Right cardiac atrium (tissue), 5 donors: Measurements from ENCODE around the gene GNGT2. TPM values are rescaled to one million over a fixed set of nuclear protein-coding genes. Genes with fewer than 3 reads are reported as not detected.

Experiments
- ATAC-seq, 2 donors: fragments of 200-7000 bp; cut with Tn5 transposase; one replicate each; pipeline versions ENCODE4 v1.8.0 to v1.9.1; 2020; ENCODE audit warnings: moderate library complexity in 2 of 2, mild to moderate bottlenecking in 1 of 2
- DNase-seq, 3 donors: peaks; one replicate each; pipeline ENCODE4 v3.0.0-alpha.2; 2020
- H3K27ac ChIP-seq: one replicate; pipeline ENCODE4 v1.5.1; 2013; ENCODE audit warnings: mild to moderate bottlenecking, low read length, control low read depth, moderate library complexity
- H3K27me3 ChIP-seq: one replicate; pipeline ENCODE4 v1.6.1; 2013; ENCODE audit not compliant: control insufficient read depth, insufficient read depth
- H3K4me1 ChIP-seq: one replicate; pipeline ENCODE4 v1.6.1; 2013; ENCODE audit warnings: low read length; ENCODE audit not compliant: control insufficient read depth, insufficient read depth
- H3K4me3 ChIP-seq: one replicate; pipeline ENCODE4 v1.5.1; 2013; ENCODE audit warnings: low read length, control low read depth
- H3K9me3 ChIP-seq: one replicate; pipeline ENCODE4 v1.6.1; 2013; ENCODE audit warnings: low read length; ENCODE audit not compliant: control insufficient read depth
- WGBS: extraction: QIAGEN DNeasy Blood & Tissue Kit; methylation state at CpG from one replicate; pipeline ENCODE4 v1.1.7; 2013; 5-methylcytosine and 5-hydroxymethylcytosine counted together
- intact Hi-C, 4 donors: fragments of 100-400 bp; cut with DNase I; formaldehyde crosslinking; loops; one replicate each; pipeline versions ENCODE4 v1.11.0 to v1.14.0; 2022 to 2023
- long read RNA-seq, 4 donors: library from polyadenylated mRNA; unstranded; transcript quantifications; one replicate each; pipeline ENCODE4 v2.0.0, GENCODE V29; 2020 to 2021
- polyA plus RNA-seq: library from polyadenylated mRNA; stranded (reverse); fragments of 200-250 nt; gene quantifications from one replicate; pipeline ENCODE4 v1.2.3, GENCODE V29; 2013
- total RNA-seq, 4 donors: library from RNA; stranded (reverse); fragmentation: NEBNext Ultra II Directional; extraction: Animal tissue kit (Norgen Biotek cat#: 25700); gene quantifications; one replicate each; pipeline ENCODE4 v1.2.1, GENCODE V29; 2021
- donor health status: healthy with polysubstance abuse.
- donor health status: DM: no; HTN: yes; CAD: no.
- donor health status: DM: no; HTN: no; CAD: no.
- donor health status: DM: no; HTN: yes; CAD: no; lungs with severe emphysema.
- donor health status: DM: yes; HTN: yes; CAD: no.

Gene GNGT2
- total RNA-seq (1 to 10 TPM; 1.6 to 2.1 (median 1.9) TPM), polyA plus RNA-seq (2.7 TPM)
- long read RNA-seq, donor 1 = 0 reads
- long read RNA-seq, donor 2, partial matches to known transcripts = 0 of 2 reads
- long read RNA-seq, donor 2, other reads (novel, unspliced or antisense) = 1 of 2 reads
- long read RNA-seq, donor 3 = 0 reads
- long read RNA-seq, donor 4, partial matches to known transcripts = 0 of 2 reads
- long read RNA-seq, donor 4, other reads (novel, unspliced or antisense) = 1 of 2 reads

DNA sequence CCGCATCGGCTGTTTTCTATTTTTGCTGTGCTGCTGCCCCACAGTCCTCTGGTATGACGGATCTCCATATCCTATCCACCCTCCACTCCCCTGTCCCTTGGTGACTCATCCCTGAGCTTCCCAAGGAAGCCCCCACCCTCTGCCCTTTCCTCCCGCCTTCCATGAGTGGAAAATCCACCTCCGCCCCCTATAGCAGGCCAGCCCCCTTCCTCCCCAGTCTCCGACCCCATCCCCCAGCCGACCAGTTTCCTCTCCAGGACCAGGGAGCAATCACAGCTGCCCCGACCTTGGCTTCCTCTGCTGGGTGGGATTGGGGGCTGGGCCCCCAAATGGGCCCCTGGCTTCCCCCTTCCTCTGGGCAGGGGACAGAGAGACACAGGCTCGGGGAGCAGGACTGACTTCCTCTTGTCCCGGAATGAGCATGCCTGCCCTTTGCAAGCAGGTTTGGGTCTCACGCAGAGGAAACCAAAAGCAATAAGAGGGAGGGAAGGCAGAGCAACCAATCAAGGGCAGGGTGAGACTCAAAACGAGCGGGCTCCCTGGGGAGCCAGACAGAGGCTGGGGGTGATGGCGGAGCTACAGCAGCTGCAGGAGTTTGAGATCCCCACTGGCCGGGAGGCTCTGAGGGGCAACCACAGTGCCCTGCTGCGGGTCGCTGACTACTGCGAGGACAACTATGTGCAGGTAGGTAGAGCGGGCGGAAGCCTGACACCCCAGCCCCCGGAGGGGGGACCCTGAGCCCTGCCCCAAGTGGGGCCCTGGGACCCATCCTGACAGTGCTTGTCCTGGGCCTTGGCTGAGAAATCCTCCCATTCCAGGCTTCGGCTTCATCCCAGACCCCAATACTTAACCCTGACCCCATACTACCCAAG is at the start of gene GNGT2, which contains the start of gene ABI3:
GNGT2 (minus strand) TSS at position 417 of the 872 bp plus-strand sequence. CDS start 3,152 bp downstream, outside the sequence.
ABI3 (plus strand) TSS at position 550 of the 872 bp plus-strand sequence; CDS start at position 568, 18 bp downstream.
- peak within 1 kb of the TSS; percentile 60 for H3K27ac ChIP-seq
- DNase-seq (peak; percentile 73 to 80 (median 78)), ATAC-seq (peak; percentile 84 to 96)
- H3K27me3 ChIP-seq = no peaks in the 10 kb centered on the region
- H3K4me3 ChIP-seq = peak within 1 kb of the TSS; percentile 59
- intact Hi-C loops = no loop called here
- WGBS = 25% methylated on average over 22 of the region's 22 CpGs
- peaks cover 4% of the 10 kb centered on the region for H3K4me1 ChIP-seq
- no peaks in the 10 kb centered on the region for H3K9me3 ChIP-seq

DNA sequence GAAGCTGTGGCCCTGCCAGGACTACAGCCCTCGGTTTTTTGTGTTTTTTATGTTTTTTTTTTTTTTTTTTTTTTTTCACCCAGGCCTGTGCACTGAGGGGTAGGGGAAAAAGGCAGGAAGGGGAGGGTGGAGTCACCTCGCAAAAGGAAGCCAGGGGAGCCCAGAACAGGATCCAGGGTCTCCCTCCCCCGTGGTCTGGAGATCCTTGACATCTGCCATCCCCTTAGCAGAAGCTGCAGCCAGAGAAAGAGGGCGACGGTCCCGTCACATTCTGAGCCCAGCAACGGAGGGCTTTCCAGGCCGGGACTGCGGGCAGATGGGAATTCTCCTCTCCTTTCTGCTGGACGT is 49.3 kb upstream of the GNGT2 start:
- DNase-seq = peak; percentile 34 to 53 (median 47)
- Histone ChIP-seq H3K27ac (peak overlapping the region; percentile 94), H3K4me3 (peak overlapping the region; percentile 72), H3K27me3 (no peaks in the 10 kb centered on the region), H3K4me1 (no peaks in the 10 kb centered on the region), H3K9me3 (no peaks in the 10 kb centered on the region)
- peak; percentile 37 to 57 for ATAC-seq
- 19% methylated on average over 10 of the region's 10 CpGs for WGBS
- intact Hi-C loops = no loop called here

DNA sequence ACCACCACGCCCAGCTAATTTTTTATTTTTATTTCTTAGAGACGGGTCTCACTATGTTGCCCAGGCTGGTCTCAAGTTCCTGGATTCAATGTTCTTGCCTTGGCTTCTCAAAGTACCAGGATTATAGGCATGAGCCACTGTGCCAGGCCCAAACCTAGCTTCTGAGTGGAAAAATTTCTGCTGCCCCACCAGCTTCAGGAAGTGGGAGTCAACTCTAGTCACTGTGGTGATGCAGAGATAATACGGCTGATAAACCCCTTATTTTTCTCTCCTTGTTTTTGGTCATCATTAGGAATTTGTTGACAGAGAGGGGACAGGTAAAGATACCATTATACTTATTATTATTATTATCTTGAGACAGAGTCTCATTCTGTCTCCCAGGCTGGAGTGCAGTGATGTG is 48.0 kb upstream of the GNGT2 start:
- intact Hi-C loops = no loop called here
- H3K4me3 ChIP-seq = no peak overlapping the region
- H3K4me1 ChIP-seq = no peaks in the 10 kb centered on the region
- H3K27ac ChIP-seq = no peak overlapping the region
- no peaks in the 10 kb centered on the region for H3K27me3 ChIP-seq
- ATAC-seq = no peak
- H3K9me3 ChIP-seq = no peaks in the 10 kb centered on the region
- WGBS = 78% methylated on average over 3 of the region's 3 CpGs
- DNase-seq = no peak

DNA sequence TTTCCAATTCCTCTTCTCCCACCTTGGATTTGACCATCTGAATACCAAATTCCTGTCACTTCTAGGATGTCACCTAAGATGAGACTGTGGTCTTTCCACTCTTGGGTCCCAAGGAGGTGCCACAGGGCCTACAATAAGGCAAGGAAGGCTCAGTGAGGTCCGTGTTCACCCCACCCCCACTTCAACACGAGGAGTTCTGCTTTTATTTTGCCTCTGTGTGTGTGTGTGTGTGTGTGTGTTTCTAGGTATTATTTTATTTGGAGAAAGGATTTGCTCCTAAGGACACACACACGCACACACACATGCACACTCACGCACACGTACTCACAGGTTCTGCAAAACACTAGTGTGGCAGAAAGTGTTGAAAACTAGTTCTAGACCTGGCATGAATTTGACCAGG is 44.8 kb upstream of the GNGT2 start:
- 86% methylated on average over 5 of the region's 5 CpGs for WGBS
- ATAC-seq = no peak
- H3K4me3 ChIP-seq = no peak overlapping the region
- DNase-seq = no peak
- no peaks in the 10 kb centered on the region for H3K4me1 ChIP-seq
- intact Hi-C loops = no loop called here
- H3K9me3 ChIP-seq = no peaks in the 10 kb centered on the region
- no peaks in the 10 kb centered on the region for H3K27me3 ChIP-seq
- no peak overlapping the region for H3K27ac ChIP-seq

DNA sequence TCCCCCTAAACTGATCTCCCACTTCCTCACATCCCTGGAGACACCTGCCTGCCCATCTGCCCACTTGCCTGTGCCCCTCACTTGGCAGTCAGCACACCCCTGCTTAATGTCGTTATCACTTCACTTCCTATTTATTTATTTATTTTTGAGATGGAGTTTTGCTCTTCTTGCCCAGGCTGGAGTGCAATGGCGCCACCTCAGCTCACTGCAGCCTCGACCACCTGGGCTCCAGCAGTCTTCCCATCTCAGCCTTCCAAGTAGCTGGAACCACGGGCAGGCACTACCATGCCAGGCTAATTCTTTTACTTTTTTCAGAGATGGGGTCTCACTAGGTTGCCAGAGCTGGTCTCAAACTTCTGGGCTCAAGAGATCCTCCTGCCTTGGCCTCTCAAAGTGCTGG is 43.7 kb upstream of the GNGT2 start:
- 56% methylated on average over 4 of the region's 4 CpGs for WGBS
- H3K27ac ChIP-seq = no peak overlapping the region
- H3K4me3 ChIP-seq = no peak overlapping the region
- ATAC-seq (no peak), DNase-seq (no peak)
- H3K27me3 ChIP-seq = no peaks in the 10 kb centered on the region
- intact Hi-C loops = no loop called here
- H3K4me1 ChIP-seq = peaks cover 6% of the 10 kb centered on the region
- H3K9me3 ChIP-seq = no peaks in the 10 kb centered on the region

DNA sequence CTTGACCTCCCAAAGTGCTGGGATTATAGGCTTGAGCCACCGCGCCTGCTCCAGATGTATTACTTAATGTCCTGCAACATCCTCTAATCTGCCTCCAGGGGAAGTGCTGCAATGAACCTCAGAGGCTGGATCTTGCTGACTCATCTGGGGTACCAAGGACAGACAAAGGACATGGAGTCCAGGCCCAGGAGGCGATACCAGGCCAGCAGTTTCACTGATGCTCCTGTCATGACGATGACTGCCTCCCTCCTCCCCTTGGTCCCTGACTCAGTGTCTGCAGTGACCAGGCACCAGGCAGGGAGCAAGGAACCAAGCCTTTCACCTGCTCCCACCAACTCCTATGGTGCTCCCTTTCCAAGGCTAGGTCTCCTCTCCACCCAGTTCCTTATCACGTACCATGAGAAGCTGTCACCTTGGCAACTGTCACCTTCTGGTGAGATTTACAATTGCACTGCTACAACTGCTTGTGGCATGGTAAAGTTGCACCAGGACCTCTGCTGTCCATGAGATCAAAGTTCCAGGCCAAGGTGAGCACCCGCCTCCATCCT is 41.8 kb upstream of the GNGT2 start:
- H3K4me1 ChIP-seq = peaks cover 6% of the 10 kb centered on the region
- no peaks in the 10 kb centered on the region for H3K27me3 ChIP-seq
- DNase-seq (peak in 1 of 3 donors; percentile 17), ATAC-seq (peak in 1 of 2 donors; percentile 57)
- H3K9me3 ChIP-seq = no peaks in the 10 kb centered on the region
- no peak overlapping the region for H3K4me3 ChIP-seq
- H3K27ac ChIP-seq = no peak overlapping the region
- 76% methylated on average over 6 of the region's 6 CpGs for WGBS
- intact Hi-C loops = no loop called here

DNA sequence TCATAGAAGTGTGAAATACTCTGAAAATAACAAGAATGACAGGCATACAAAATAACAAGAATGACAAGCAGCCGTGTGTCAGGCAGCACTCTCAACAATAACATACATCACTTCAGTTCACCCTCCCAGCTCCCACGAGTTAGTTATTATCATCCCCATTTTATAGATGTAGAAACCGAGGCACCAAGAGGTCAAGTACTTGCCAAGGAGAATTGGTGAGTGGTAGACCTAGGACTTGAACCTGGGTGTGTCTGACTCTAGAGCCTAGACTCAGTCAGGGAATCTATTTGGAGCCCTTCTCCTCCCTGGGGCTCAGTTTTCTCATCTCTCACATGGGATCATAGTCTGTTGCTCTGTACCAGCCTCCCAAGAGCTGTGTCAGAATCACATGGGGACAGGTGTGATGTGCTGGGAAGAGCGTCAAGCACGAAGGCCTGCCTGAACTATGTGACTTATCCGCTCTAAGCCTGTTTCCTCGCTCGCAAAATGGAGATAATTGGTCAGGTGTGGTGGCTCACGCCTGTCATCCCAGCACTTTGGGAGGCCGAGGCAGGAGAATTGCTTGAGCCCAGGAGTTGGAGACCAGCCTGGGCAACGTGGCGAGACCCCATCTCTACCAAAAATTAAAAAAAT is 39.6 kb upstream of the GNGT2 start:
- WGBS = 88% methylated on average over 12 of the region's 12 CpGs
- peaks cover 6% of the 10 kb centered on the region for H3K4me1 ChIP-seq
- intact Hi-C loops = no loop called here
- no peak overlapping the region for H3K4me3 ChIP-seq
- H3K27me3 ChIP-seq = no peaks in the 10 kb centered on the region
- H3K27ac ChIP-seq = no peak overlapping the region
- H3K9me3 ChIP-seq = no peaks in the 10 kb centered on the region
- ATAC-seq (peak in 1 of 2 donors; percentile 34), DNase-seq (no peak)

DNA sequence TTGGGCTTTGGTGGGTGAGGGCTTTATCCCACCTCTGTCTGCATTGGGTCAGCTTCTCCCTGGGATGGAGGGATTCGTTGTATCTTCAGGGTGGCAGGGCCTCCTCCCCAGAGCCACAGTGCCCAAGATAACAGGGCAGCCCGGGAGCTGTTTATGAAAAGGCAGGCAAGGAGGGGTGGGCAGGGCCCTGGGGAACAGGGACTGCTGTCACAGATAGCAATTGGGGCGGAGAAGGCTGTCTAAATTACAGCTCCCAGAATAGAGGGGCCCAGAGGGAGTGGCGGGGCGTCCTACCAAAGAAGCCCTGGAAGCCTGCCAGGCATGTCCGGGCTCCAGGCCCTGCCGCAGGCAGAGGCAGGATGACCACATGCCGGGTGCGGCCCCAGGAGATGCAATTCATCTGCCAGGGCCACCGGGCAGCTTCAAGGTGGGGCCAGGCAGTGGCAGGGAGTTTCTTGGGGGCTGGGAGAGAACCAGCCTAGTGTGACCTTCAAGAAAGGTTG is 39.0 kb upstream of the GNGT2 start:
- intact Hi-C loops = no loop called here
- 18% methylated on average over 10 of the region's 10 CpGs for WGBS
- peaks cover 6% of the 10 kb centered on the region for H3K4me1 ChIP-seq
- peak; percentile 73 to 88 (median 87) for DNase-seq
- H3K4me3 ChIP-seq = no peak overlapping the region
- H3K27ac ChIP-seq = no peak overlapping the region
- no peaks in the 10 kb centered on the region for H3K27me3 ChIP-seq
- no peaks in the 10 kb centered on the region for H3K9me3 ChIP-seq
- peak; percentile 68 to 81 for ATAC-seq

DNA sequence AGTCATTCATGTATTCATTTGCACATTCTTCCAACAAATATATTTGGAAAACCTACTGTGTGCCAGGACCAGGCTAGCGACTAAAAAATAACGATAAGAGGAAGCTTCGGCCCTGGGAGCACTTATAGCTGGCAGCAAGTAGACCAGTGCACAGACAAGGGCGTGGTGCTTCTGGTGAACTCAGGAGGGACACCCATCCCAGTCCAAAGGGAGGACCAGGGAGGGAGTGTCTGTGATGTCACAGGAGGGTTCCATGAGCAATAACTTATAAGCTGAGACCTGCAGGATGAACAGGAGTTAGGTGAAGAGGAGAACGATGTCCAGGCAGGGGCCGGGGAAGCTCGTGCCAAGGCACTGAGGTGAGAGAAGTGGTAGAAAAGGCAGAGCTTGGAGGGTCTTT is 37.6 kb upstream of the GNGT2 start:
- Histone ChIP-seq H3K27ac (no peak overlapping the region), H3K4me1 (peaks cover 6% of the 10 kb centered on the region), H3K9me3 (no peaks in the 10 kb centered on the region), H3K27me3 (no peaks in the 10 kb centered on the region), H3K4me3 (no peak overlapping the region)
- WGBS = 91% methylated on average over 7 of the region's 7 CpGs
- ATAC-seq (no peak), DNase-seq (no peak)
- intact Hi-C loops = no loop called here

DNA sequence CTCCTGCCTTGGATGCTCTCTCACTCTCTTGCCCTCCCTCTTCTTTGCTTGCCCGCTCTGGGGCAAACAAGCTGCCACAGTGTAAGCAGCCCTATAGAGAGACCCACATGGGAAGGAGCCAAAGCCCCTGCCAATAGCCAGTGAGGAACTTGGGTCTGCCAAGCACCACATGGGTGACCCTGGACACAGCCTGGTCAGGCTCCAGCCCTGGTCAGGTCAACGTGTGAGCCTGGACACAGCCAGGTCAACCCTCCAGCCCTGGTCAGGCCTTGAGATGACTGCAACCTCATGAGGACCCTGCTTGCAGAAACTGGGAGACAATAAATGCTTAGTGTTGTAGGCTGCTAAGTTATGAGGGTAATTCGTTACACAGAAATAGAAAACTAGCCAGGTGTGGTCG is 34.5 kb upstream of the GNGT2 start:
- DNase-seq (no peak), ATAC-seq (no peak)
- Histone ChIP-seq H3K9me3 (no peaks in the 10 kb centered on the region), H3K4me3 (no peak overlapping the region), H3K27me3 (no peaks in the 10 kb centered on the region), H3K4me1 (peaks cover 6% of the 10 kb centered on the region), H3K27ac (no peak overlapping the region)
- 92% methylated on average over 4 of the region's 4 CpGs for WGBS
- intact Hi-C loops = no loop called here
